Uterus (tissue), 4 donors: ENCODE data around the gene CASK. TPM values are rescaled to one million over a fixed set of nuclear protein-coding genes. Genes with fewer than 3 reads are reported as not detected.

Source experiments
- DNase-seq, 2 donors: peaks; one replicate each; pipeline ENCODE4 v3.0.0-alpha.2; 2019 to 2020
- H3K27ac ChIP-seq, 2 donors: fragments of 200-600 bp; sonication (generic); 1 replicate in 1 of 2; 2 replicates in 1 of 2; pipeline ENCODE4 v1.5.1; 2016 to 2018
- H3K27me3 ChIP-seq, 2 donors: fragments of 200-600 bp; sonication (generic); one replicate each; pipeline ENCODE4 v1.5.1; 2018 to 2019; ENCODE audit warnings: control low read depth in 1 of 2
- H3K36me3 ChIP-seq, 2 donors: fragments of 200-600 bp; sonication (generic); one replicate each; pipeline ENCODE4 v1.5.1; 2019; ENCODE audit warnings: control low read depth in 1 of 2
- H3K4me1 ChIP-seq, 2 donors: fragments of 200-600 bp; sonication (generic); one replicate each; pipeline ENCODE4 v1.5.1; 2018 to 2019; ENCODE audit warnings: control low read depth in 1 of 2
- H3K4me3 ChIP-seq, 2 donors: fragments of 200-600 bp; sonication (generic); 1 replicate in 1 of 2; 2 replicates in 1 of 2; pipeline ENCODE4 v1.5.1; 2018 to 2019; ENCODE audit warnings: mild to moderate bottlenecking in 1 of 2
- H3K9me3 ChIP-seq, 2 donors: fragments of 200-600 bp; sonication (generic); one replicate each; pipeline ENCODE4 v1.5.1; 2019; ENCODE audit warnings: control low read depth in 1 of 2
- CTCF ChIP-seq, 4 experiments: fragments of 200-600 bp in 2 of 4; fragments of 450-650 bp in 2 of 4; sonication (generic) in 2 of 4; IDR thresholded peaks; one replicate each; pipeline ENCODE4 v1.5.1; 2016 to 2019; ENCODE audit warnings: antibody characterized with exemption in 4 of 4, mild to moderate bottlenecking in 2 of 4, moderate library complexity in 1 of 4
- POLR2A ChIP-seq, 2 donors: fragments of 450-650 bp; IDR thresholded peaks; one replicate each; pipeline ENCODE4 v1.6.1; 2016; ENCODE audit warnings: antibody characterized with exemption in 2 of 2, mild to moderate bottlenecking in 1 of 2, moderate library complexity in 1 of 2
- intact Hi-C: fragments of 100-400 bp; cut with DNase I; formaldehyde crosslinking; loops from one replicate; pipeline ENCODE4 v1.15.1; 2023; ENCODE audit warnings: low total_unique reads
- total RNA-seq, 4 donors: library from RNA; depleted of rRNA in 3 of 4; stranded (reverse); fragments of >200 nt in 3 of 4; gene quantifications; one replicate each; pipeline versions ENCODE4 v1.1.0 to v1.2.4, GENCODE V29; 2014 to 2023
- donor health status: DM: yes; HTN: yes; CAD: no.

CASK gene
- total RNA-seq, 4 donors from 2014 or later = 7.9 to 76.0 (median 40.7) TPM

GRCh38 chrX:41881166-41881565 lies 42.2 kb downstream of the CASK start:
- no peak overlapping the region for H3K4me3 ChIP-seq
- no peak overlapping the region for H3K27ac ChIP-seq
- H3K36me3 ChIP-seq = no peaks in the 10 kb centered on the region
- intact Hi-C loops = no loop called here
- H3K9me3 ChIP-seq = no peaks in the 10 kb centered on the region
- H3K27me3 ChIP-seq = no peaks in the 10 kb centered on the region
- no peak for DNase-seq
- no peak for TF ChIP-seq POLR2A (IDR thresholded peaks at IDR 0.05)
- TF ChIP-seq CTCF (IDR thresholded peaks at IDR 0.05) = no peak
- no peaks in the 10 kb centered on the region for H3K4me1 ChIP-seq

- Histone ChIP-seq H3K9me3 (no peaks in the 10 kb centered on the region), H3K36me3 (no peaks in the 10 kb centered on the region), H3K4me3 (no peak overlapping the region), H3K27me3 (no peaks in the 10 kb centered on the region), H3K27ac (no peak overlapping the region), H3K4me1 (no peaks in the 10 kb centered on the region)
- no peak for TF ChIP-seq POLR2A (IDR thresholded peaks at IDR 0.05)
- no peak for TF ChIP-seq CTCF (IDR thresholded peaks at IDR 0.05)
- intact Hi-C loops = no loop called here
- no peak for DNase-seq
Measured at GRCh38 chrX:41877167-41877566, 46.2 kb downstream of the CASK start.

GRCh38 chrX:41875142-41875541 lies 48.2 kb downstream of the CASK start:
- Histone ChIP-seq H3K4me3 (no peak overlapping the region), H3K9me3 (no peaks in the 10 kb centered on the region), H3K4me1 (no peaks in the 10 kb centered on the region), H3K36me3 (no peaks in the 10 kb centered on the region), H3K27ac (no peak overlapping the region), H3K27me3 (no peaks in the 10 kb centered on the region)
- intact Hi-C loops = no loop called here
- TF ChIP-seq CTCF (IDR thresholded peaks at IDR 0.05) = no peak
- TF ChIP-seq POLR2A (IDR thresholded peaks at IDR 0.05) = no peak
- DNase-seq = no peak

GRCh38 chrX:41870719-41871151 lies 52.6 kb downstream of the CASK start:
- Histone ChIP-seq H3K27me3 (no peaks in the 10 kb centered on the region), H3K4me1 (no peaks in the 10 kb centered on the region), H3K4me3 (no peak overlapping the region), H3K36me3 (no peaks in the 10 kb centered on the region), H3K27ac (no peak overlapping the region), H3K9me3 (no peaks in the 10 kb centered on the region)
- no peak for DNase-seq
- intact Hi-C loops = no loop called here
- TF ChIP-seq POLR2A (IDR thresholded peaks at IDR 0.05) (no peak), CTCF (IDR thresholded peaks at IDR 0.05) (no peak)

GRCh38 chrX:41868392-41868977 lies 54.9 kb downstream of the CASK start:
- intact Hi-C loops = no loop called here
- Histone ChIP-seq H3K4me1 (no peaks in the 10 kb centered on the region), H3K9me3 (no peaks in the 10 kb centered on the region), H3K27me3 (no peaks in the 10 kb centered on the region), H3K36me3 (no peaks in the 10 kb centered on the region), H3K4me3 (no peak overlapping the region), H3K27ac (no peak overlapping the region)
- TF ChIP-seq POLR2A (IDR thresholded peaks at IDR 0.05) (no peak), CTCF (IDR thresholded peaks at IDR 0.05) (no peak)
- no peak for DNase-seq
